H1 (cell line): Measurements from ENCODE around the gene COL8A2. TPM values are rescaled to one million over a fixed set of nuclear protein-coding genes. Genes with fewer than 3 reads are reported as not detected.

ENCODE experiments used
- polyA plus RNA-seq, 7 experiments: library from polyadenylated mRNA; depleted of rRNA in 3 of 7; stranded (reverse) in 5 of 7; unstranded in 2 of 7; fragments of >200 nt in 5 of 7; fragments of 200-250 nt in 2 of 7; gene quantifications; 1 replicate in 5 of 7; 2 replicates in 1 of 7; 4 replicates in 1 of 7; pipeline versions ENCODE4 v1.2.1 to v1.2.3, GENCODE V29; 2011 to 2013; ENCODE audit warnings: missing spikeins in 2 of 7, mixed read lengths in 2 of 7
- total RNA-seq: library from RNA; stranded (reverse); fragmentation: NEBNext Ultra II Directional; extraction: Animal tissue kit (Norgen Biotek cat#: 25700); gene quantifications from 2 replicates; pipeline ENCODE4 v1.2.1, GENCODE V29; 2021
- TF ChIP-seq, protein P1 (sequence below): fragments of 300-600 bp; sonication (generic); IDR thresholded peaks from 2 replicates; pipeline ENCODE4 v1.7.1; 2012; ENCODE audit warnings: low read length, moderate library complexity, mild to moderate bottlenecking, inconsistent platforms; ENCODE audit not compliant: insufficient replicate concordance

COL8A2 gene
- total and polyA plus RNA-seq, 2 of the 8 experiments (the other 6 are each of a cell fraction or from before 2014, with no cell fraction given): 2.1 to 2.8 TPM

DNA sequence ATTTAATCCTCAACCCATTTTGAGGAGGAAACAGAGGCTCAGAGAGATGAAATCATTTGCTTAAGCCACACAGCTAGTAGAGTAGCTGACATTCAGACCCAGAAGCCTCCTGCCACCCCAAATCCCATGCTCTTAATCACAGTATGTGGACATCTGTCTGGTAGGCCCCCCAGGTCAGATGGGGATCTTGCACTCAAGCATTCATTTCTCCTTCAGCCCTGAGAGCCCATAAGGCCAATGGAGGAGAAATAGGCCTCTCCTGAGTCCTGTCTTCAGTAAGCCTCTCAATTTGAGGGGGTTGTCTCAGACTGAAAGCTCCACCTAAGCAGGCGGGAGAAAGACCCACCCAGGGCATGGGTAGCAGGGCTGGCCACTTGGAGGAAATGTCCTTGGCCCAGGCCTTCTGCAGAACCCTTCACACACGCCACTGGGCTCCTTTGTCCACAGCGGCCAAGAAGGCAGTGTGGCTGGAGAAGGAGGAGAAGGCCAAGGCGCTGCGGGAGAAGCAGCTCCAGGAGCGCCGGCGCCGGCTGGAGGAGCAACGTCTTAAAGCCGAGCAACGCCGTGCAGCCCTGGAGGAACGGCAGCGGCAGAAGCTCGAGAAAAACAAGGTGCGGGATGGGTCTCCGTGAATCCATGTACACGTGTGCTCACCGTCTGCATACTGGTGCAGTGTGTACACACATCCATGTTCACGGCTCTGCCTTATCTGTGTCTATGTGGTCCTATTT lies 47.2 kb upstream of the COL8A2 start (continued):
- TF ChIP-seq, protein P1, sequence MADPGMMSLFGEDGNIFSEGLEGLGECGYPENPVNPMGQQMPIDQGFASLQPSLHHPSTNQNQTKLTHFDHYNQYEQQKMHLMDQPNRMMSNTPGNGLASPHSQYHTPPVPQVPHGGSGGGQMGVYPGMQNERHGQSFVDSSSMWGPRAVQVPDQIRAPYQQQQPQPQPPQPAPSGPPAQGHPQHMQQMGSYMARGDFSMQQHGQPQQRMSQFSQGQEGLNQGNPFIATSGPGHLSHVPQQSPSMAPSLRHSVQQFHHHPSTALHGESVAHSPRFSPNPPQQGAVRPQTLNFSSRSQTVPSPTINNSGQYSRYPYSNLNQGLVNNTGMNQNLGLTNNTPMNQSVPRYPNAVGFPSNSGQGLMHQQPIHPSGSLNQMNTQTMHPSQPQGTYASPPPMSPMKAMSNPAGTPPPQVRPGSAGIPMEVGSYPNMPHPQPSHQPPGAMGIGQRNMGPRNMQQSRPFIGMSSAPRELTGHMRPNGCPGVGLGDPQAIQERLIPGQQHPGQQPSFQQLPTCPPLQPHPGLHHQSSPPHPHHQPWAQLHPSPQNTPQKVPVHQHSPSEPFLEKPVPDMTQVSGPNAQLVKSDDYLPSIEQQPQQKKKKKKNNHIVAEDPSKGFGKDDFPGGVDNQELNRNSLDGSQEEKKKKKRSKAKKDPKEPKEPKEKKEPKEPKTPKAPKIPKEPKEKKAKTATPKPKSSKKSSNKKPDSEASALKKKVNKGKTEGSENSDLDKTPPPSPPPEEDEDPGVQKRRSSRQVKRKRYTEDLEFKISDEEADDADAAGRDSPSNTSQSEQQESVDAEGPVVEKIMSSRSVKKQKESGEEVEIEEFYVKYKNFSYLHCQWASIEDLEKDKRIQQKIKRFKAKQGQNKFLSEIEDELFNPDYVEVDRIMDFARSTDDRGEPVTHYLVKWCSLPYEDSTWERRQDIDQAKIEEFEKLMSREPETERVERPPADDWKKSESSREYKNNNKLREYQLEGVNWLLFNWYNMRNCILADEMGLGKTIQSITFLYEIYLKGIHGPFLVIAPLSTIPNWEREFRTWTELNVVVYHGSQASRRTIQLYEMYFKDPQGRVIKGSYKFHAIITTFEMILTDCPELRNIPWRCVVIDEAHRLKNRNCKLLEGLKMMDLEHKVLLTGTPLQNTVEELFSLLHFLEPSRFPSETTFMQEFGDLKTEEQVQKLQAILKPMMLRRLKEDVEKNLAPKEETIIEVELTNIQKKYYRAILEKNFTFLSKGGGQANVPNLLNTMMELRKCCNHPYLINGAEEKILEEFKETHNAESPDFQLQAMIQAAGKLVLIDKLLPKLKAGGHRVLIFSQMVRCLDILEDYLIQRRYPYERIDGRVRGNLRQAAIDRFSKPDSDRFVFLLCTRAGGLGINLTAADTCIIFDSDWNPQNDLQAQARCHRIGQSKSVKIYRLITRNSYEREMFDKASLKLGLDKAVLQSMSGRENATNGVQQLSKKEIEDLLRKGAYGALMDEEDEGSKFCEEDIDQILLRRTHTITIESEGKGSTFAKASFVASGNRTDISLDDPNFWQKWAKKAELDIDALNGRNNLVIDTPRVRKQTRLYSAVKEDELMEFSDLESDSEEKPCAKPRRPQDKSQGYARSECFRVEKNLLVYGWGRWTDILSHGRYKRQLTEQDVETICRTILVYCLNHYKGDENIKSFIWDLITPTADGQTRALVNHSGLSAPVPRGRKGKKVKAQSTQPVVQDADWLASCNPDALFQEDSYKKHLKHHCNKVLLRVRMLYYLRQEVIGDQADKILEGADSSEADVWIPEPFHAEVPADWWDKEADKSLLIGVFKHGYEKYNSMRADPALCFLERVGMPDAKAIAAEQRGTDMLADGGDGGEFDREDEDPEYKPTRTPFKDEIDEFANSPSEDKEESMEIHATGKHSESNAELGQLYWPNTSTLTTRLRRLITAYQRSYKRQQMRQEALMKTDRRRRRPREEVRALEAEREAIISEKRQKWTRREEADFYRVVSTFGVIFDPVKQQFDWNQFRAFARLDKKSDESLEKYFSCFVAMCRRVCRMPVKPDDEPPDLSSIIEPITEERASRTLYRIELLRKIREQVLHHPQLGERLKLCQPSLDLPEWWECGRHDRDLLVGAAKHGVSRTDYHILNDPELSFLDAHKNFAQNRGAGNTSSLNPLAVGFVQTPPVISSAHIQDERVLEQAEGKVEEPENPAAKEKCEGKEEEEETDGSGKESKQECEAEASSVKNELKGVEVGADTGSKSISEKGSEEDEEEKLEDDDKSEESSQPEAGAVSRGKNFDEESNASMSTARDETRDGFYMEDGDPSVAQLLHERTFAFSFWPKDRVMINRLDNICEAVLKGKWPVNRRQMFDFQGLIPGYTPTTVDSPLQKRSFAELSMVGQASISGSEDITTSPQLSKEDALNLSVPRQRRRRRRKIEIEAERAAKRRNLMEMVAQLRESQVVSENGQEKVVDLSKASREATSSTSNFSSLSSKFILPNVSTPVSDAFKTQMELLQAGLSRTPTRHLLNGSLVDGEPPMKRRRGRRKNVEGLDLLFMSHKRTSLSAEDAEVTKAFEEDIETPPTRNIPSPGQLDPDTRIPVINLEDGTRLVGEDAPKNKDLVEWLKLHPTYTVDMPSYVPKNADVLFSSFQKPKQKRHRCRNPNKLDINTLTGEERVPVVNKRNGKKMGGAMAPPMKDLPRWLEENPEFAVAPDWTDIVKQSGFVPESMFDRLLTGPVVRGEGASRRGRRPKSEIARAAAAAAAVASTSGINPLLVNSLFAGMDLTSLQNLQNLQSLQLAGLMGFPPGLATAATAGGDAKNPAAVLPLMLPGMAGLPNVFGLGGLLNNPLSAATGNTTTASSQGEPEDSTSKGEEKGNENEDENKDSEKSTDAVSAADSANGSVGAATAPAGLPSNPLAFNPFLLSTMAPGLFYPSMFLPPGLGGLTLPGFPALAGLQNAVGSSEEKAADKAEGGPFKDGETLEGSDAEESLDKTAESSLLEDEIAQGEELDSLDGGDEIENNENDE: no peak
